Nephron progenitor cell (in vitro differentiated cells): ENCODE measurements around the gene SLC39A6.
A peak's percentile ranks its signal among the peaks of the same experiment; 100 is the strongest.

Experiments used
- DNase-seq: peaks from one replicate; pipeline ENCODE4 v3.0.0; 2021
- H3K27ac Mint-ChIP-seq: 2 replicates; pipeline ENCODE4 v1.8.0; 2021; ENCODE audit warnings: mild to moderate bottlenecking, moderate library complexity, mixed read lengths
- H3K27me3 Mint-ChIP-seq: 2 replicates; pipeline ENCODE4 v1.8.0; 2021; ENCODE audit warnings: mild to moderate bottlenecking, low read depth, mixed read lengths; ENCODE audit not compliant: poor library complexity
- H3K36me3 Mint-ChIP-seq: 2 replicates; pipeline ENCODE4 v1.8.0; 2021; ENCODE audit warnings: low read depth, mixed read lengths
- H3K4me1 Mint-ChIP-seq: 2 replicates; pipeline ENCODE4 v1.8.0; 2021; ENCODE audit warnings: mixed read lengths
- H3K4me3 Mint-ChIP-seq: 2 replicates; pipeline ENCODE4 v1.8.0; 2021; ENCODE audit warnings: mild to moderate bottlenecking, moderate library complexity, mixed read lengths
- H3K9me3 Mint-ChIP-seq: 2 replicates; pipeline ENCODE4 v1.8.0; 2021; ENCODE audit warnings: mild to moderate bottlenecking, moderate library complexity, mixed read lengths
- TF ChIP-seq, protein P1 (sequence below): fragments of 200-600 bp; sonication (generic); IDR thresholded peaks from 2 replicates; pipeline ENCODE4 v1.5.0; 2021; ENCODE audit warnings: antibody characterized with exemption

The SLC39A6 gene

DNA sequence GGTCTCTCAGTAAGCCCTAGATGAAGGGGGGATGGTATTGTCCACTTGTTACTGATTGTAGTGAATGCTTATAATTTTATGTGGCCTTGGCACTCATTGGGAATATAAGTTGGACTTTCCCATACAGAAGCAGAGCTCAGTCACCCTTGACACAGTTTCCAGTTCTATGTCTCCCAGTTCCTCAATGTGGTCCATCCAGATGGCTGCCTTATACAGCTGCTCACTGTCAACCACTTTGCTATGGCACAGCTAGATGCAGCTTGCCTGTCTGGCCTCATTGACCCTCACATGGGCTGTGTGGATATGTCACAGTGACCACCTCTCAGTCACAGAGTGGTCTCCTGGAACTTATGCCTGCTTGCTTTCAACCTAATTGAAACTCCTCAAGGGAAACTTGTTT is 21.7 kb downstream of the SLC39A6 start:
- H3K4me1 Mint-ChIP-seq: no peaks in the 10 kb centered on the region
- peaks cover 15% of the 10 kb centered on the region for H3K9me3 Mint-ChIP-seq

DNA sequence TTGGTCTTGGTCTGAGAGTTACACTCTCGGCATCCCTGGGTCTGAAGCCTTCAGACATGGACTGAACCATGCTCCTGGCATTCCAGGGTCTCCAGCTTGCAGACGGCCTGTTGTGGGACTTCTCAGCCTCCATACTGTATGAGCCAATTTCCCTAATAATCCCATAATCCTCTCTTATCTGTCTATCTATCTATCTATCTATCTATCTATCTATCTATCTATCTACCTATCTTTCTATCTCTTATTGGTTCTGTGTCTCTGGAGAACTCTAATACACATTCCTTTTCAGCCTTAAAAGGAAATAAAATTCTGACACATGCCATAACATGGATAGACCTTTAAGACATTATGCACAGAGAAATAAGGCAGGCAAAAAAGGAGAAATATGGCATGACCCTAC is 24.4 kb downstream of the SLC39A6 start:
- DNase-seq: no peak
- Mint-ChIP-seq H3K36me3 (peaks cover 9% of the 10 kb centered on the region), H3K4me1 (no peaks in the 10 kb centered on the region), H3K27ac (no peak overlapping the region), H3K27me3 (peaks cover 10% of the 10 kb centered on the region), H3K9me3 (peaks cover 22% of the 10 kb centered on the region), H3K4me3 (no peak overlapping the region)
- TF ChIP-seq, protein P1, sequence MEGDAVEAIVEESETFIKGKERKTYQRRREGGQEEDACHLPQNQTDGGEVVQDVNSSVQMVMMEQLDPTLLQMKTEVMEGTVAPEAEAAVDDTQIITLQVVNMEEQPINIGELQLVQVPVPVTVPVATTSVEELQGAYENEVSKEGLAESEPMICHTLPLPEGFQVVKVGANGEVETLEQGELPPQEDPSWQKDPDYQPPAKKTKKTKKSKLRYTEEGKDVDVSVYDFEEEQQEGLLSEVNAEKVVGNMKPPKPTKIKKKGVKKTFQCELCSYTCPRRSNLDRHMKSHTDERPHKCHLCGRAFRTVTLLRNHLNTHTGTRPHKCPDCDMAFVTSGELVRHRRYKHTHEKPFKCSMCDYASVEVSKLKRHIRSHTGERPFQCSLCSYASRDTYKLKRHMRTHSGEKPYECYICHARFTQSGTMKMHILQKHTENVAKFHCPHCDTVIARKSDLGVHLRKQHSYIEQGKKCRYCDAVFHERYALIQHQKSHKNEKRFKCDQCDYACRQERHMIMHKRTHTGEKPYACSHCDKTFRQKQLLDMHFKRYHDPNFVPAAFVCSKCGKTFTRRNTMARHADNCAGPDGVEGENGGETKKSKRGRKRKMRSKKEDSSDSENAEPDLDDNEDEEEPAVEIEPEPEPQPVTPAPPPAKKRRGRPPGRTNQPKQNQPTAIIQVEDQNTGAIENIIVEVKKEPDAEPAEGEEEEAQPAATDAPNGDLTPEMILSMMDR: no peak

More for the DNA sequence above, 21.7 kb downstream of the SLC39A6 start:
- no peak overlapping the region for H3K27ac Mint-ChIP-seq
- no peak for DNase-seq
- peaks cover 5% of the 10 kb centered on the region for H3K27me3 Mint-ChIP-seq
- no peak overlapping the region for H3K4me3 Mint-ChIP-seq
- TF ChIP-seq, protein P1: no peak
- peaks cover 28% of the 10 kb centered on the region for H3K36me3 Mint-ChIP-seq

DNA sequence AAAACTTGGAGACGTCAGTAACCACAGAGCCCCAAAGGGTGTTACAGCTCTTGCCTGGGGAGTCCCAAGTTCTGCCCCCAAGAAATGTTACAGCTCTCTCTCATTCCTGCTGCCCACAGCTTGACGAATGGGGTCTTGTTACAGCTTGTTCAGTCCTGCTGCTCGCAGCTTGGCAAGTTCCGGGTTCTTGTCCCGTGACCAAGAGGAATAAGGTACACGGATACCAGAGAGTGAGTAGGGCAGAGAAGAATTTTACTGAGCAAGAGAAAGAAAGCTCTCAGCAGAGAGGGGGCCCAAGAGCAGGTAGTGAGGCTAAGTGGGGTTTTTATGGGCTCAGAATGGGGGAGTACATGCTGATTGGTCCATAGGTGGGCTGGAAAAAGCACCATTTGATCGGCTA is 27.2 kb downstream of the SLC39A6 start:
- Mint-ChIP-seq H3K9me3 (peaks cover 22% of the 10 kb centered on the region), H3K4me1 (no peaks in the 10 kb centered on the region), H3K27ac (no peak overlapping the region), H3K27me3 (peaks cover 16% of the 10 kb centered on the region), H3K4me3 (no peak overlapping the region), H3K36me3 (no peaks in the 10 kb centered on the region)
- DNase-seq: no peak
- TF ChIP-seq, protein P1: no peak

DNA sequence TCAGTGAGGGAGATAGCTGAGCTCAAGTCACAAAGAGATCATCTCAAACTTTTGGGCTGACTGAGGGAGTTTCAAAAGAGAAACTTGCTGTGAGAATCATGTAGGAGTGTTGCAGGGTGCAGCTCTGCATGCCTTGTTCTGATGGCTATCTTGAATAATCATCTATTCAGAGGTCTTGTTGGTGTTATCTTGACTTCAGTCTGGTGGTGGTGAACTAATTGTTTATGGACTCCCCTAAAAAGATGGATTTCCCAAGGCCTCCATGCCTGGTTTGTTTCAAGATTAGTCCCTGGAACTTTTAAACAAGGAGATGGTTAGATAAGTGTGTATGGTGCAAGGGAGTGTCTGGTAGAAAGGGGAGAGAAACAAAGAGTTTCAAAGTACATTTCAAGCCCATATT is 29.8 kb downstream of the SLC39A6 start:
- peaks cover 22% of the 10 kb centered on the region for H3K9me3 Mint-ChIP-seq

DNA sequence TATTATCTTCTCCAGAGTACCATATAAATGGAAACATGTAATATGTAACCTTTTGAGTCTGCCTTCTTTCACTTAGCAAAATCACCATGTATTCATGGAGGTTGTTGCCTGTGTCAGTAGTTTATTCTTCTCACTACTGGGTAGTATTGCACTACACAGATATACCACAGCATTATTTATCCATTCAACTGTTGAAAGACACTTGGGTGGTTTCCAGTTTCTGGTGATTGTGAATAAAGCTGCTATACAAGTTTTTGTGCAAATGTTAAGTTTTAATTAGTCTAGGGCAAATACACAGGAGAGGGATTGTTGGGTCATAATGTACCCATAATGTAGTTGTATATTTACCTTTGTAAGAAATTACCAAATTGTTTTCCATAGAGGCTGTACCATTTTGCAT is 32.2 kb downstream of the SLC39A6 start:
- no peak for DNase-seq
- Mint-ChIP-seq H3K27ac (no peak overlapping the region), H3K36me3 (no peaks in the 10 kb centered on the region), H3K27me3 (peaks cover 9% of the 10 kb centered on the region), H3K4me3 (no peak overlapping the region), H3K9me3 (peaks cover 2% of the 10 kb centered on the region), H3K4me1 (no peaks in the 10 kb centered on the region)
- TF ChIP-seq, protein P1: no peak

More for the DNA sequence above, 29.8 kb downstream of the SLC39A6 start:
- TF ChIP-seq, protein P1: no peak
- Mint-ChIP-seq H3K4me1 (no peaks in the 10 kb centered on the region), H3K4me3 (no peak overlapping the region), H3K27me3 (peaks cover 16% of the 10 kb centered on the region), H3K27ac (no peak overlapping the region), H3K36me3 (no peaks in the 10 kb centered on the region)
- DNase-seq: no peak

DNA sequence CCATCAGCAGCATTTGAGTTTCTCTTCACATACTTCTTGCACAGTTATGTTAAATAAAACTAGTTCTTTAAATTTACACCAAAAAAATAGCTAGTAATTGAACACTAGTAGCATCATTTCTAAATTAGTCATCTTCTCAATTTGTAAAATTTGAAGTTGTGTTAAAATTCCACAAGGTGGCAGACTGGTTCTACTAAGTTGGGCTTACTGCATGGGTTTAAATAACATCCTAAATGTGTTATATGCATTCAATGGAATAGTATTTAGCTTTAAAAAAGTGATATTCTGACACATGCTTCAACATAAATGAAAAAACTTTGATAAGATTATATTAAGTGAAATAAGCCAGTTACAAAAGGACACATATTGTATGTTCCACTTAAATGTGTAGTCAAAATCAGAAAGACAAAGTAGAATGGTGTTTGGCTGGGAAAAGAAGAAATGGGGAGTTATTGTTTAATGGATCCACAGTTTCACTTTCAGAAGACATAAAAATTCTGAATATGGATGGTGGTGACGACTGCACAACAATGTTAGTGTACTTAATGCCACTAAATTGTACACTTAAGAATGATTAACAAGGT is 33.1 kb downstream of the SLC39A6 start:
- DNase-seq: no peak

More for the DNA sequence above, 33.1 kb downstream of the SLC39A6 start:
- TF ChIP-seq, protein P1: peak; percentile 70
- H3K4me1 Mint-ChIP-seq: no peaks in the 10 kb centered on the region
- H3K36me3 Mint-ChIP-seq: no peaks in the 10 kb centered on the region
- no peaks in the 10 kb centered on the region for H3K9me3 Mint-ChIP-seq
- peaks cover 9% of the 10 kb centered on the region for H3K27me3 Mint-ChIP-seq
- H3K27ac Mint-ChIP-seq: no peak overlapping the region
- H3K4me3 Mint-ChIP-seq: no peak overlapping the region
